ENCODE results near the gene DIO1. TPM values are rescaled to one million over a fixed set of nuclear protein-coding genes. Genes with fewer than 3 reads are reported as not detected.
A peak's percentile ranks its signal among the peaks of the same experiment; 100 is the strongest.

DIO1 gene
- total RNA-seq, 2 donors from 2014 or later = 0.32 TPM; not detected in 1

DNA sequence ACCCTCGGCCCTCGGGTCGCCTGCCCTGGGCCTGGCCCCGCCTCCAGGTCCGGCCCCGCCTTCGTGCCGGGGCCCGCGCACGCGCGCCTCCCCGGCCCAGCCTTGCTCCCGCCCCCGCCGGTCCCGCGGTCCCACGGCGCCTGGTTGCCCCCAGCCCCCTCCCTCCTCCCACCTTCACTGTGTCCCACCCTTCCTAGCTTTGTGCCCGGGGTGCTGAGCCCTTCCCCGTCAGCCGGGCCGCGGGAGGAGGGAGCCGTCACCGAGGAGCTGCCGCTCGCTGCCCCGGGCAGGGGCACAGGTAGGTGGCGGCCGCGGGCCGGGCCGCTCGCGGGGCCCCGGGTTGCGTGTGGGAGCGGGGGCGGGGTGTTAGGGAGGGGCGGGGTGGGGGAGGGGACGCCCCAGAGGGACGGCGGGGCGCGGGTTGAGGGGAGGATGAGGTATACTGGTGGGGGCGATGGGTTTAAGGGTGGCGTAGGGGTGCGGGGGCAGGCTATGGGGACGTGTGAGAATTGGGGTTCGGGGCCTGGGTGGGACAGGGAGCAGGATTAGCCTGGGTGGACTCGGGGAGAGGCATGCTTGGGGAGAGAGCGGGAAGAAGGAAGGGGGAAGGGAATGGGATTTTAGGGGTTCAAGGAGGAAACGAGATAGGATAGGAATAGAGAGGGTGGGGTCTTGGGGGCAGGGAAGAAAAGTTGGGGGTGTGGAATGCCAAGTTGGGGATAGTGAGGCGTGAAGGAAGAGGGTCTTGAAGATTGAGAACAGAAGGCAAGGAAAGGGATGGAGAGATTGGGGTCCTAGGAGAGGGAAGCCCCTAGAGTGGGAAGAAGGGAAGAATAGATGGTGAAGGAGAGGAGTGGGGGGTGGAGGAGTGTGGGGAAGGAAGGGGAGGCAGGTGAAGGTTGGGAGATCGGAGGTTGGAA is 52.5 kb downstream of the DIO1 start, which contains the start of gene LRRC42:
Gene LRRC42 (plus strand): TSS at position 99 of the 920 bp plus-strand sequence. CDS start 5,650 bp downstream, outside the sequence.
- H3K4me3 ChIP-seq = peak within 1 kb of the TSS; percentile 73
- intact Hi-C loops (cut with DNase I) = loop anchor here (5.0 kb wide), 1 partner anchor 69 kb away; no protein-coding TSS in a partner anchor
- H3K27ac ChIP-seq = peak within 1 kb of the TSS; percentile 89
- no peaks in the 10 kb centered on the region for H3K27me3 ChIP-seq
- TF ChIP-seq, protein P1, sequence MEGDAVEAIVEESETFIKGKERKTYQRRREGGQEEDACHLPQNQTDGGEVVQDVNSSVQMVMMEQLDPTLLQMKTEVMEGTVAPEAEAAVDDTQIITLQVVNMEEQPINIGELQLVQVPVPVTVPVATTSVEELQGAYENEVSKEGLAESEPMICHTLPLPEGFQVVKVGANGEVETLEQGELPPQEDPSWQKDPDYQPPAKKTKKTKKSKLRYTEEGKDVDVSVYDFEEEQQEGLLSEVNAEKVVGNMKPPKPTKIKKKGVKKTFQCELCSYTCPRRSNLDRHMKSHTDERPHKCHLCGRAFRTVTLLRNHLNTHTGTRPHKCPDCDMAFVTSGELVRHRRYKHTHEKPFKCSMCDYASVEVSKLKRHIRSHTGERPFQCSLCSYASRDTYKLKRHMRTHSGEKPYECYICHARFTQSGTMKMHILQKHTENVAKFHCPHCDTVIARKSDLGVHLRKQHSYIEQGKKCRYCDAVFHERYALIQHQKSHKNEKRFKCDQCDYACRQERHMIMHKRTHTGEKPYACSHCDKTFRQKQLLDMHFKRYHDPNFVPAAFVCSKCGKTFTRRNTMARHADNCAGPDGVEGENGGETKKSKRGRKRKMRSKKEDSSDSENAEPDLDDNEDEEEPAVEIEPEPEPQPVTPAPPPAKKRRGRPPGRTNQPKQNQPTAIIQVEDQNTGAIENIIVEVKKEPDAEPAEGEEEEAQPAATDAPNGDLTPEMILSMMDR (IDR thresholded peaks at IDR 0.05) = no peak
- H3K36me3 ChIP-seq = no peaks in the 10 kb centered on the region
- H3K4me1 ChIP-seq = peaks cover 3% of the 10 kb centered on the region
- DNase-seq = no peak
- H3K9me3 ChIP-seq = no peaks in the 10 kb centered on the region
- peak within 1 kb of the TSS; percentile 69 to 84 for H3K9ac ChIP-seq (ENCODE audit: low read depth in 2 of 2, low read length in 2 of 2)

DNA sequence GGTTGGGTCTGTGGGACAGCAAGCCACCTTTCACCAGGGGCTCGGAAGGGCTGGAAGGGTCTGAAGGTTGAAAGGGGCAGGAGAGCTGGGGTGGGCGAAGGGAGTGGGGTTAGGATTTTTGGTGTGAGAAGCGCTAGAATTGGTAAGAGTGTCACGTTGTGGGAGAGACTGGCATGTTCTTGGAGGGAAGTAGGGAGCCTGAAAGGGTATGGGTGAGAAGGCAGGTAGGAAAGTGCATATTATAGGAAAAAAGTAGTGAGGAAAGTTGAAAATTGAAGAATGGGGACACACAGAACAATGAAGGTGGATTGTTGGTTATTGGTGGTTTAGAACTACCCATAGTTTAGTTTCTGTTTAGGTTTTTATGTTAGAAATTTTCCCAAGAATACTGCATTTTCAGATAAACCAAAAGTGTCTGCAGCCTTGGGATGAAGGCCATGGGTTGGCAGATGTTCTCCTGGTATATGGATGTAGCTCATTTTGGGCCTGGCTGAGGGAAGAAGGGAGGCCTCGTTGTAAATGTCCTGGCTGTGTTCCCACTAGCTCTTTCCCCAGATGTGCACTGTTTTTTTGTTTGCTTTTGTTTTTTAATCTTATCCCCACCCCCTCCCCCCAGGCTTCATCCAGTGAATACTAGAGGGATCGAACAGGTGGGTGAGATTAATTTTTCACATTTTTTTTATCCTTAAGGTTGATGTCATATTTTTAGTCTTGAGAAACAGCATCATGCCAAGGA is 53.4 kb downstream of the DIO1 start:
- no peaks in the 10 kb centered on the region for H3K27me3 ChIP-seq
- H3K9ac ChIP-seq (ENCODE audit: low read depth in 2 of 2, low read length in 2 of 2) = peak overlapping the region; percentile 61 to 78
- TF ChIP-seq, protein P1 (IDR thresholded peaks at IDR 0.05) = no peak
- H3K9me3 ChIP-seq = no peaks in the 10 kb centered on the region
- peak overlapping the region; percentile 73 for H3K4me3 ChIP-seq
- no peak for DNase-seq
- intact Hi-C loops (cut with DNase I) = loop anchor here (5.0 kb wide), 1 partner anchor 70 kb away; no protein-coding TSS in a partner anchor
- peaks cover 3% of the 10 kb centered on the region for H3K4me1 ChIP-seq
- H3K36me3 ChIP-seq = no peaks in the 10 kb centered on the region
- H3K27ac ChIP-seq = no peak overlapping the region

DNA sequence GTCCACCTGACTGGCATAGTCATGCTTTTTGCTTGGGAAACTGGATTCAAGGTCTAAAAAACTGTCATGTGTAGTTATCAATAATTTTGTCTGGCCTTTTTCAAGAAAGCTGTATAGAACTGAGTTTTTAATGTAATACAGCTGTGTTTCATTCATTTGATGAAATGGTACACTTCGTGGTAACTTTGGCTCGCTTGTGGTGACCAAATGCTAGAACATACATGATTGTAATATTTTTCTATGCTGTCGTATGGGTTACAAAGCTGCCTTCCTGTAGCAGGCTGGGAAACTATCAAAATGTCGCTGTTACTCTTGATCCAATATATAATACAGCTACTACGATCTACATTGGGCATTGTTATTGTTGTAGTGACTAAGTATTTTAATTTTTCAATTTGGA is 54.3 kb downstream of the DIO1 start:
- H3K27ac ChIP-seq = no peak overlapping the region
- H3K9ac ChIP-seq (ENCODE audit: low read depth in 2 of 2, low read length in 2 of 2) = peak overlapping the region in 1 of 2 donors; percentile 19
- H3K4me1 ChIP-seq = peaks cover 3% of the 10 kb centered on the region
- no peaks in the 10 kb centered on the region for H3K9me3 ChIP-seq
- no peaks in the 10 kb centered on the region for H3K27me3 ChIP-seq
- no peaks in the 10 kb centered on the region for H3K36me3 ChIP-seq
- no peak overlapping the region for H3K4me3 ChIP-seq
- TF ChIP-seq, protein P1 (IDR thresholded peaks at IDR 0.05) = no peak
- DNase-seq = no peak
- intact Hi-C loops (cut with DNase I) = loop anchor here (5.0 kb wide), 1 partner anchor 71 kb away; no protein-coding TSS in a partner anchor

DNA sequence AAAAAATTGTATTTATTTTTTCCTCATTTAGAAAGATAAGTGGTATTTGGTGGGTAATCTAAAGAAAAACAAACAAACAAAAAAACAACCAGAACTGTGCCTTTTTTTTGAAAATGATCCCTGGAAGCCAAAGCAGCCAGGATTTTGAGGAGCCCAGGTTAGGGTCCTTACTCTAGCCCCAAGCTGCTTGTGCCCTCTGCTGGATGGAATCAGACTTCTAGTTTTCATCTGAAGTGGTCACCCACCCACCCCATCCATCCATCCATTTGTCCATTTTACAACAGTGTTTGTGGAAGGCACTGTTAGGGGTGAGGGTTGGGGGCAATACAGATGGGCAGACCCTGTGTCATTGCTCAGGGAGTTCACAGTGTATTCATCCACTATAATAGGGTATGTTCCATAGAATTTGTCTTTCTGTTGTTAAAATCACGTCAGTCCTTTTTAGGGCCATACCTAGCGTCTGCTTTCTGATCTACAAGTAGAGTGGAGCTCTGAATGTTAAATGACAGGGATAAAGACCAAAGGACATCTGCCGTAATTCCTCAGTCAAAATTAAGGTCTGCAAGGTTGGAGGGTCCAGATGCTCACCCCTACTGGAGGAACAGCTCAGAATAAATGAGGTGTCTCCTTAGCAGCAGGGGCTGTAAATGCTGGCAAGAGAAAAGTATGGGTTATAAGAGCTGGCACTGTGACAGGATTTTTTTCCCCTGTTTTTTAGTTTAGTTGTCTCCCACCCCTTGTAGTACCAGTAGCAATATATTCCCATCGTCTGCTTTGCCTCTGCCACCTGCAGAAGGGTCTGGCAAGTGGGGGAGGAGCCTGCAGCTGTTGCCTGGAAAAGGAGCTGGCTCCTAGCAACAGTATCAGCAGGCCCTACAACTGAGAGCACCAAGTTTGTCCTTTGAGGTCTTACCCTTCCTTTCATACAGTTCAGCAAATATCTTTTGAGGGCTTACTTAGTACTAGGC is 55.3 kb downstream of the DIO1 start:
- TF ChIP-seq, protein P1 (IDR thresholded peaks at IDR 0.05) = peak; percentile 31
- no peak overlapping the region for H3K27ac ChIP-seq
- H3K9ac ChIP-seq (ENCODE audit: low read depth in 2 of 2, low read length in 2 of 2) = no peak overlapping the region
- DNase-seq = peak; percentile 29
- no peaks in the 10 kb centered on the region for H3K27me3 ChIP-seq
- intact Hi-C loops (cut with DNase I) = loop anchor here (5.0 kb wide), 1 partner anchor 72 kb away; no protein-coding TSS in a partner anchor
- H3K4me1 ChIP-seq = peaks cover 3% of the 10 kb centered on the region
- H3K4me3 ChIP-seq = no peak overlapping the region
- no peaks in the 10 kb centered on the region for H3K9me3 ChIP-seq
- H3K36me3 ChIP-seq = no peaks in the 10 kb centered on the region

All from colonic mucosa (tissue), 4 donors.